Stimulated activated CD8-positive, alpha-beta memory T cell treated with anti-CD3 and anti-CD28 coated beads, Interleukin-12 subunit alpha, Interleukin-12 subunit beta, amount 100 ng/mL, for 4 hours (primary cell): ENCODE results near the gene DSCAM.

ENCODE experiments used
- DNase-seq: peaks from one replicate; pipeline ENCODE4 v3.0.0-alpha.2; 2020; ENCODE audit warnings: low read depth

Gene DSCAM

GRCh38 chr21:40837456-40837855, 9.5 kb downstream of the DSCAM start:
- DNase-seq = no peak

- DNase-seq = no peak
Measured at GRCh38 chr21:40835184-40835694, 11.7 kb downstream of the DSCAM start.

- DNase-seq = no peak
Measured at GRCh38 chr21:40833184-40833583, 13.8 kb downstream of the DSCAM start.

GRCh38 chr21:40832316-40832715, 14.6 kb downstream of the DSCAM start:
- no peak for DNase-seq

GRCh38 chr21:40830836-40831235, 16.1 kb downstream of the DSCAM start:
- no peak for DNase-seq

GRCh38 chr21:40829791-40830190, 17.2 kb downstream of the DSCAM start:
- DNase-seq = no peak

GRCh38 chr21:40829308-40829707, 17.6 kb downstream of the DSCAM start:
- no peak for DNase-seq

- DNase-seq = no peak
Measured at GRCh38 chr21:40827509-40827908, 19.4 kb downstream of the DSCAM start.

- no peak for DNase-seq
Measured at GRCh38 chr21:40819071-40819900, 27.7 kb downstream of the DSCAM start.

GRCh38 chr21:40813918-40814317, 33.0 kb downstream of the DSCAM start:
- no peak for DNase-seq

- no peak for DNase-seq
Measured at GRCh38 chr21:40809673-40810197, 37.2 kb downstream of the DSCAM start.

- no peak for DNase-seq
Measured at GRCh38 chr21:40803101-40803500, 43.9 kb downstream of the DSCAM start.

- no peak for DNase-seq
Measured at GRCh38 chr21:40800126-40800525, 46.8 kb downstream of the DSCAM start.

- no peak for DNase-seq
Measured at GRCh38 chr21:40797891-40798290, 49.1 kb downstream of the DSCAM start.

GRCh38 chr21:40797410-40797809, 49.5 kb downstream of the DSCAM start:
- DNase-seq = no peak

GRCh38 chr21:40796464-40796863, 50.5 kb downstream of the DSCAM start:
- no peak for DNase-seq

- DNase-seq = no peak
Measured at GRCh38 chr21:40795313-40795712, 51.6 kb downstream of the DSCAM start.

- no peak for DNase-seq
Measured at GRCh38 chr21:40792691-40793456, 54.1 kb downstream of the DSCAM start.

- no peak for DNase-seq
Measured at GRCh38 chr21:40788635-40789034, 58.3 kb downstream of the DSCAM start.

- DNase-seq = no peak
Measured at GRCh38 chr21:40783404-40783803, 63.6 kb downstream of the DSCAM start.

- DNase-seq = no peak
Measured at GRCh38 chr21:40770435-40771055, 76.4 kb downstream of the DSCAM start.

GRCh38 chr21:40769231-40769630, 77.7 kb downstream of the DSCAM start:
- DNase-seq = no peak
